Tibial nerve (tissue), 4 donors: ENCODE measurements around the gene SPECC1.

ENCODE experiments used
- EP300 ChIP-seq, 2 donors: sonication (generic); formaldehyde crosslinking; IDR thresholded peaks; one replicate each; pipeline ENCODE4 v1.6.1; 2017; ENCODE audit warnings: antibody characterized with exemption in 2 of 2, mild to moderate bottlenecking in 1 of 2
- POLR2A ChIP-seq, 2 donors: fragments of 450-650 bp; IDR thresholded peaks; one replicate each; pipeline ENCODE4 v1.6.1; 2017; ENCODE audit warnings: antibody characterized with exemption in 2 of 2, mild to moderate bottlenecking in 2 of 2, moderate library complexity in 2 of 2
- TF ChIP-seq, protein P1 (sequence below), 5 experiments: fragments of 200-600 bp in 3 of 5; fragments of 450-650 bp in 2 of 5; sonication (generic) in 3 of 5; IDR thresholded peaks; one replicate each; pipeline ENCODE4 v1.5.1; 2016 to 2019; ENCODE audit warnings: antibody characterized with exemption in 5 of 5, mild to moderate bottlenecking in 3 of 5, moderate library complexity in 2 of 5

DNA sequence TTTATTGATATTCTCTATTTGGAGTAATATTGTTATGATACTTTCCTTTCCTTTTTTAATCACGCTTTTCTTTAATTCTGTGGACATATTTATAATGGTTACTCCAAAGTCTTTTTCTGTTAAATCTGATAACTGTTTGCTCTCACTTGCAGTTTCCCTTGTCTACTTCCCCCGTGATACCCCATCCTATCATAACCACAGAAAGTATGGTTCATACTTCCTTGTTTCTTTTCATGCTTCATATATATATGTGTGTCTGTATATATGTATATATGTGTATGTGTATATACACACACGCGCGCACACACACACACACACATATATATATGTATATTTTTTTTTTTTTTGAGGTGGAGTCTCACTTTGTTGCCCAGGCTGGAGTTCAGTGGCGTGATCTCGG is 23.5 kb downstream of the SPECC1 start:
- TF ChIP-seq, protein P1, sequence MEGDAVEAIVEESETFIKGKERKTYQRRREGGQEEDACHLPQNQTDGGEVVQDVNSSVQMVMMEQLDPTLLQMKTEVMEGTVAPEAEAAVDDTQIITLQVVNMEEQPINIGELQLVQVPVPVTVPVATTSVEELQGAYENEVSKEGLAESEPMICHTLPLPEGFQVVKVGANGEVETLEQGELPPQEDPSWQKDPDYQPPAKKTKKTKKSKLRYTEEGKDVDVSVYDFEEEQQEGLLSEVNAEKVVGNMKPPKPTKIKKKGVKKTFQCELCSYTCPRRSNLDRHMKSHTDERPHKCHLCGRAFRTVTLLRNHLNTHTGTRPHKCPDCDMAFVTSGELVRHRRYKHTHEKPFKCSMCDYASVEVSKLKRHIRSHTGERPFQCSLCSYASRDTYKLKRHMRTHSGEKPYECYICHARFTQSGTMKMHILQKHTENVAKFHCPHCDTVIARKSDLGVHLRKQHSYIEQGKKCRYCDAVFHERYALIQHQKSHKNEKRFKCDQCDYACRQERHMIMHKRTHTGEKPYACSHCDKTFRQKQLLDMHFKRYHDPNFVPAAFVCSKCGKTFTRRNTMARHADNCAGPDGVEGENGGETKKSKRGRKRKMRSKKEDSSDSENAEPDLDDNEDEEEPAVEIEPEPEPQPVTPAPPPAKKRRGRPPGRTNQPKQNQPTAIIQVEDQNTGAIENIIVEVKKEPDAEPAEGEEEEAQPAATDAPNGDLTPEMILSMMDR (IDR thresholded peaks at IDR 0.05), result no peak
- TF ChIP-seq POLR2A (IDR thresholded peaks at IDR 0.05) (no peak), EP300 (IDR thresholded peaks at IDR 0.05) (no peak)
